ENCODE data around the gene CYTH4. TPM values are rescaled to one million over a fixed set of nuclear protein-coding genes. Genes with fewer than 3 reads are reported as not detected.

CYTH4 gene
- total RNA-seq, 1 experiment from 2014 or later, result 0.36 TPM

GRCh38 chr22:37310075-37310606 lies 27.8 kb downstream of the CYTH4 start:
- H3K36me3 ChIP-seq, result no peaks in the 10 kb centered on the region
- no peak overlapping the region for H3K4me3 ChIP-seq
- no peaks in the 10 kb centered on the region for H3K27me3 ChIP-seq
- no peak for DNase-seq
- no peaks in the 10 kb centered on the region for H3K9me3 ChIP-seq

- no peak for DNase-seq
- Histone ChIP-seq H3K9me3 (no peaks in the 10 kb centered on the region), H3K4me3 (no peak overlapping the region), H3K36me3 (no peaks in the 10 kb centered on the region), H3K27me3 (no peaks in the 10 kb centered on the region)
Measured at GRCh38 chr22:37310815-37311595, 28.7 kb downstream of the CYTH4 start.

GRCh38 chr22:37311761-37312312 lies 29.5 kb downstream of the CYTH4 start:
- H3K4me3 ChIP-seq, result no peak overlapping the region
- no peaks in the 10 kb centered on the region for H3K36me3 ChIP-seq
- no peaks in the 10 kb centered on the region for H3K9me3 ChIP-seq
- DNase-seq, result no peak
- no peaks in the 10 kb centered on the region for H3K27me3 ChIP-seq

- Histone ChIP-seq H3K27me3 (no peaks in the 10 kb centered on the region), H3K4me3 (no peak overlapping the region), H3K9me3 (no peaks in the 10 kb centered on the region), H3K36me3 (no peaks in the 10 kb centered on the region)
- no peak for DNase-seq
Measured at GRCh38 chr22:37312549-37313183, 30.4 kb downstream of the CYTH4 start.

- peak; percentile 43 for DNase-seq
- Histone ChIP-seq H3K9me3 (no peaks in the 10 kb centered on the region), H3K36me3 (no peaks in the 10 kb centered on the region), H3K4me3 (no peak overlapping the region), H3K27me3 (no peaks in the 10 kb centered on the region)
Measured at GRCh38 chr22:37313376-37314314, 31.3 kb downstream of the CYTH4 start.

GRCh38 chr22:37314315-37315074 lies 32.2 kb downstream of the CYTH4 start:
- H3K27me3 ChIP-seq, result no peaks in the 10 kb centered on the region
- DNase-seq, result no peak
- H3K4me3 ChIP-seq, result no peak overlapping the region
- no peaks in the 10 kb centered on the region for H3K9me3 ChIP-seq
- H3K36me3 ChIP-seq, result no peaks in the 10 kb centered on the region

- H3K36me3 ChIP-seq, result no peaks in the 10 kb centered on the region
- H3K4me3 ChIP-seq, result no peak overlapping the region
- no peaks in the 10 kb centered on the region for H3K9me3 ChIP-seq
- H3K27me3 ChIP-seq, result no peaks in the 10 kb centered on the region
- DNase-seq, result no peak
Measured at GRCh38 chr22:37316405-37316804, 34.1 kb downstream of the CYTH4 start.

- Histone ChIP-seq H3K36me3 (no peaks in the 10 kb centered on the region), H3K9me3 (no peaks in the 10 kb centered on the region), H3K4me3 (no peak overlapping the region), H3K27me3 (no peaks in the 10 kb centered on the region)
- DNase-seq, result peak; percentile 71
Measured at GRCh38 chr22:37316875-37317371, 34.6 kb downstream of the CYTH4 start.

GRCh38 chr22:37317698-37318210 lies 35.4 kb downstream of the CYTH4 start:
- Histone ChIP-seq H3K4me3 (no peak overlapping the region), H3K27me3 (no peaks in the 10 kb centered on the region), H3K36me3 (no peaks in the 10 kb centered on the region), H3K9me3 (no peaks in the 10 kb centered on the region)
- no peak for DNase-seq

GRCh38 chr22:37318364-37319109 lies 36.2 kb downstream of the CYTH4 start:
- Histone ChIP-seq H3K36me3 (no peaks in the 10 kb centered on the region), H3K27me3 (no peaks in the 10 kb centered on the region; the same call in 1 of the 2 replicates), H3K9me3 (no peaks in the 10 kb centered on the region), H3K4me3 (no peak overlapping the region)
- no peak for DNase-seq

- no peaks in the 10 kb centered on the region for H3K36me3 ChIP-seq
- peaks cover 9% of the 10 kb centered on the region for H3K27me3 ChIP-seq
- DNase-seq, result no peak
- no peak overlapping the region for H3K4me3 ChIP-seq
- no peaks in the 10 kb centered on the region for H3K9me3 ChIP-seq
Measured at GRCh38 chr22:37319469-37319868, 37.2 kb downstream of the CYTH4 start.

- no peak for DNase-seq
- Histone ChIP-seq H3K9me3 (no peaks in the 10 kb centered on the region), H3K4me3 (no peak overlapping the region), H3K27me3 (peaks cover 17% of the 10 kb centered on the region), H3K36me3 (no peaks in the 10 kb centered on the region)
Measured at GRCh38 chr22:37320726-37321677, 38.7 kb downstream of the CYTH4 start.

- no peak for DNase-seq
- H3K27me3 ChIP-seq, result peaks cover 17% of the 10 kb centered on the region
- no peak overlapping the region for H3K4me3 ChIP-seq
- no peaks in the 10 kb centered on the region for H3K9me3 ChIP-seq
- no peaks in the 10 kb centered on the region for H3K36me3 ChIP-seq
Measured at GRCh38 chr22:37324340-37325038, 42.2 kb downstream of the CYTH4 start.

GRCh38 chr22:37325039-37325395 lies 42.7 kb downstream of the CYTH4 start:
- no peak overlapping the region for H3K4me3 ChIP-seq
- no peak for DNase-seq
- H3K27me3 ChIP-seq, result peaks cover 17% of the 10 kb centered on the region

More at GRCh38 chr22:37325039-37325395, 42.7 kb downstream of the CYTH4 start:
- H3K36me3 ChIP-seq, result no peaks in the 10 kb centered on the region
- H3K9me3 ChIP-seq, result no peaks in the 10 kb centered on the region

Measured in MG63 (cell line).